Hematopoietic multipotent progenitor cell treated with erythropoietin and hydrocortisone succinate and interleukin-3 and kit ligand, for 8 days (in vitro differentiated cells): ENCODE measurements around the gene POLR2I.
"Not testable (repeated sequence)": the region's sequence is repeated elsewhere in the genome, so short reads cannot be mapped to it uniquely, and the experiment has no call there.

Experiments
- DNase-seq: peaks from one replicate; pipeline ENCODE4 v3.0.0-alpha.2; 2015

The POLR2I gene

GRCh38 chr19:36131221-36131620 lies 16.5 kb upstream of the POLR2I start:
- DNase-seq, result not testable (repeated sequence)

GRCh38 chr19:36128392-36128736 lies 13.7 kb upstream of the POLR2I start:
- DNase-seq, result no peak

- no peak for DNase-seq
These were observed 10.9 kb upstream of the POLR2I start for GRCh38 chr19:36125557-36125956.

GRCh38 chr19:36121486-36122124 lies 6.9 kb upstream of the POLR2I start:
- DNase-seq, result no peak

- DNase-seq, result no peak
These were observed 6.3 kb upstream of the POLR2I start for GRCh38 chr19:36120984-36121358.

GRCh38 chr19:36120092-36120983 lies 5.7 kb upstream of the POLR2I start:
- DNase-seq, result no peak

GRCh38 chr19:36116344-36116637 lies 1.6 kb upstream of the POLR2I start:
- DNase-seq, result no peak

- no peak for DNase-seq
These were observed 1.0 kb upstream of the POLR2I start, which contains the start of gene TBCB for GRCh38 chr19:36115453-36116343. Gene TBCB, plus strand, starts transcription at chr19:36115468. Its CDS starts 93 bp downstream, at chr19:36115561.

- peak; percentile 16 for DNase-seq
These were observed 568 bp downstream of the POLR2I start for GRCh38 chr19:36113894-36114720.

- no peak for DNase-seq
These were observed 1.2 kb downstream of the POLR2I start for GRCh38 chr19:36113425-36113824.

- DNase-seq, result no peak
These were observed 2.0 kb downstream of the POLR2I start for GRCh38 chr19:36112678-36113077.

- DNase-seq, result no peak
These were observed 3.5 kb downstream of the POLR2I start for GRCh38 chr19:36111200-36111539.

- no peak for DNase-seq
These were observed 4.0 kb downstream of the POLR2I start, which contains the start of gene OVOL3 for GRCh38 chr19:36110487-36111199. Gene OVOL3, plus strand, starts transcription at chr19:36111143. Its CDS starts 60 bp downstream, at chr19:36111203.

- DNase-seq, result no peak
These were observed 6.0 kb downstream of the POLR2I start for GRCh38 chr19:36108684-36109083.

- no peak for DNase-seq
These were observed 7.7 kb downstream of the POLR2I start for GRCh38 chr19:36106991-36107390.

GRCh38 chr19:36106441-36106840 lies 8.2 kb downstream of the POLR2I start:
- no peak for DNase-seq

GRCh38 chr19:36103842-36104552 lies 10.7 kb downstream of the POLR2I start:
- peak; percentile 93 for DNase-seq

GRCh38 chr19:36103040-36103626 lies 11.5 kb downstream of the POLR2I start:
- DNase-seq, result no peak

- no peak for DNase-seq
These were observed 12.9 kb downstream of the POLR2I start for GRCh38 chr19:36101550-36102327.

- peak; percentile 89 for DNase-seq
These were observed 14.2 kb downstream of the POLR2I start for GRCh38 chr19:36100476-36100875.
